ENCODE data around the gene ACP2.
A peak's percentile ranks its signal among the peaks of the same experiment; 100 is the strongest.

Gene ACP2

GRCh38 chr11:47260366-47260765, 11.8 kb upstream of the ACP2 start:
- no peak for DNase-seq (ENCODE audit: low spot score)
- TF ChIP-seq, protein P1, sequence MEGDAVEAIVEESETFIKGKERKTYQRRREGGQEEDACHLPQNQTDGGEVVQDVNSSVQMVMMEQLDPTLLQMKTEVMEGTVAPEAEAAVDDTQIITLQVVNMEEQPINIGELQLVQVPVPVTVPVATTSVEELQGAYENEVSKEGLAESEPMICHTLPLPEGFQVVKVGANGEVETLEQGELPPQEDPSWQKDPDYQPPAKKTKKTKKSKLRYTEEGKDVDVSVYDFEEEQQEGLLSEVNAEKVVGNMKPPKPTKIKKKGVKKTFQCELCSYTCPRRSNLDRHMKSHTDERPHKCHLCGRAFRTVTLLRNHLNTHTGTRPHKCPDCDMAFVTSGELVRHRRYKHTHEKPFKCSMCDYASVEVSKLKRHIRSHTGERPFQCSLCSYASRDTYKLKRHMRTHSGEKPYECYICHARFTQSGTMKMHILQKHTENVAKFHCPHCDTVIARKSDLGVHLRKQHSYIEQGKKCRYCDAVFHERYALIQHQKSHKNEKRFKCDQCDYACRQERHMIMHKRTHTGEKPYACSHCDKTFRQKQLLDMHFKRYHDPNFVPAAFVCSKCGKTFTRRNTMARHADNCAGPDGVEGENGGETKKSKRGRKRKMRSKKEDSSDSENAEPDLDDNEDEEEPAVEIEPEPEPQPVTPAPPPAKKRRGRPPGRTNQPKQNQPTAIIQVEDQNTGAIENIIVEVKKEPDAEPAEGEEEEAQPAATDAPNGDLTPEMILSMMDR (IDR thresholded peaks at IDR 0.05; ENCODE audit: borderline replicate concordance, control extremely low read depth, extremely low read depth, insufficient read depth, missing control alignments), result no peak
- in situ Hi-C loops (cut with MboI; ENCODE audit: low sequenced_read_pairs, unreplicated experiment), result loop anchor here (10.0 kb wide), 1 partner anchor 76 kb away; the partner anchor contains the start of gene PACSIN3

DNA sequence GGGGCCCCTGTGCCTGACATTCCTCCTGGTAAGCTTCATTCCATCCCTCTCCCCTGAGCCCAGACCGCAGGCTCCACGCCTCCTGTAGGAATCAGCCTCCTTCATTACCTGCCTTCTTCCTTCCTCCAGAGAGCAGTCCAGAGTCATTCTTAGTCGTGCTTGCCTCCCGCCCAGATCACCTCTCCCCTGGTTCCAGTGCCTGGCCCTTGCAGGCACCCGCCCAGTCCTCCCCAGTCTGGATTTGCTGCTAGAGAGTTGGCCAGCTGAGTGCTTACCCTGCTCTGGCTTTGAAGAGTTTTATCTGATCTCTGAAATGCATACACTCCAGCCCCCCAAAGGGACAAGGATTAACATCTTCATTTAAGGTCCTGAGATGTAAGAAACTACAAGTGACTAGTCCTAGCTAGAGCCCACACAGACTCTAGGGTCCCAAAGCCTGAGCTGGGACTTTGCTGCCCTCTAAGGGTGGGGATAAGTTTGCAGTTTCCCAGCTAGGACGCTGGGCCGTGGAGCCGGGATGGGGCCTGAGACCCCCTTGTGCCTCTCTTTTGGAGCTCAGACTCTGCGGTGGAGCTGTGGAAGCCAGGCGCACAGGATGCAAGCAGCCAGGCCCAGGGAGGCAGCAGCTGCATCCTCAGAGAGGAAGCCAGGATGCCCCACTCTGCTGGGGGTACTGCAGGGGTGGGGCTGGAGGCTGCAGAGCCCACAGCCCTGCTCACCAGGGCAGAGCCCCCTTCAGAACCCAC, 10.8 kb upstream of the ACP2 start:
- DNase-seq (ENCODE audit: low spot score), result peak; percentile 77
- TF ChIP-seq, protein P1 (IDR thresholded peaks at IDR 0.05; ENCODE audit: borderline replicate concordance, control extremely low read depth, extremely low read depth, insufficient read depth, missing control alignments), result peak; percentile 37
- in situ Hi-C loops (cut with MboI; ENCODE audit: low sequenced_read_pairs, unreplicated experiment), result no loop called here

DNA sequence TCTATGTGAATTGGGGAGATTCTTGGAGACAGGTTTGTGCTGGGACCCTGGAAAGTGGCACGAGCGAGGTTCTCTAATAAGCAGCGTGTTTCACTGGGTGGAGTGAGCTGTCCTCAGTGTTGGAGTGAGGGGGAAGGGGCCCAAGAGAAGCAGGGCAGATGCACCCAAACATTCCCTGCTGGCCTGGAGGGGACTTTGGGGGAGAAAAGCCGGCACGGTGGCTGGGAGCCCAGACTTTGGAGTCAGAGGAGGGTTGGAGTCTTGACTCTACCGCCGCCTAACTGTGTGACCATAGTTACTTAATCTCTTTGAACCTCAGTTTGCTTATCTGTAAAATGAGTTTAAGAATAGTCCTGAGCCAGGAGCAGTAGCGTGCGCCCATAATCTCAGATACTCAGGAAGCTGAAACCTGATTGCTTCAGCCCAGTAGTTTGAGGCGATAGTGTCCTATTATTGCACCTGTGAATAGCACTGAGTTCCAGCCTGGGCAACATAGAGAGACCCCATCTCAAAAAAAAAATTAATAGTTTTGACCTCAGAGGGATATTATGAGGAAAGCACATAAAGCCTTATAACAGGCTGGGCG, 9.8 kb upstream of the ACP2 start:
- TF ChIP-seq, protein P1 (IDR thresholded peaks at IDR 0.05; ENCODE audit: borderline replicate concordance, control extremely low read depth, extremely low read depth, insufficient read depth, missing control alignments), result no peak
- in situ Hi-C loops (cut with MboI; ENCODE audit: low sequenced_read_pairs, unreplicated experiment), result no loop called here
- no peak for DNase-seq (ENCODE audit: low spot score)

DNA sequence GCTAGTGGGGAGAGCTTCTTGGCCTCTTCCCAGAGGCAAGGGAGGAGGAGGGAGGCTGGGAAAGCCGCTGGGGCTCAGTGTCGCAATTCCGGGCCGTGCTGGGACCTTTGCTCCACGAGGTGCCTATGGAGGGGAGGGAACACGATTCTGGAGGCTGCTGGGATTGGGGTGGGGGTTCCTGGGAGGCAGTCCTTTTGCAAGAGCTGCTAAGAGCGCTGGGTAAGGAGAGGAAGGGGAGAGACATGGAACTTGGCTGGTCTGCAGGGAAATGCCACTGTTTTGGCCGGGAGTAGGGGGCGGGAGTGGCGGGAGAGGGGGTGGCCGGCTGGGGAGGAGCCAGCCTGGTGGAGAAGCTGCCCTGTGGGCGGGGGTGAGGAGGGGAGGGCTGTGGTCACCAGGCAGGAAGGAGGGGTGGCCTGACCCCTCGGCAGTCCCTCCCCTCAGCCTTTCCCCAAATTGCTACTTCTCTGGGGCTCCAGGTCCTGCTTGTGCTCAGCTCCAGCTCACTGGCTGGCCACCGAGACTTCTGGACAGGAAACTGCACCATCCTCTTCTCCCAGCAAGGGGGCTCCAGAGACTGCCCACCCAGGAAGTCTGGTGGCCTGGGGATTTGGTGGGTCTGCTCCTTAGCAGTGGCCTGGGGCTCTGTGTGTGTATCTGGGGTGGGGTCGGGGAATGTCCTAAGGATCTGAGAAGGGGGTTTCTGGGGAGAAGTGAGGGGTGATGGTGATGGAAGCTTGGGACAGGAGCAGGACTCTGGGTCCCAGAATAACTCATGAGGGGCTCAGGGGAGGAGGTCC, 9.1 kb upstream of the ACP2 start, which contains the start of gene NR1H3:
Gene NR1H3 (plus strand): TSS at position 480 of the 800 bp plus-strand sequence. CDS start 1,221 bp downstream, outside the sequence.
- in situ Hi-C loops (cut with MboI; ENCODE audit: low sequenced_read_pairs, unreplicated experiment), result no loop called here
- peak; percentile 66 for DNase-seq (ENCODE audit: low spot score)
- TF ChIP-seq, protein P1 (IDR thresholded peaks at IDR 0.05; ENCODE audit: borderline replicate concordance, control extremely low read depth, extremely low read depth, insufficient read depth, missing control alignments), result no peak

DNA sequence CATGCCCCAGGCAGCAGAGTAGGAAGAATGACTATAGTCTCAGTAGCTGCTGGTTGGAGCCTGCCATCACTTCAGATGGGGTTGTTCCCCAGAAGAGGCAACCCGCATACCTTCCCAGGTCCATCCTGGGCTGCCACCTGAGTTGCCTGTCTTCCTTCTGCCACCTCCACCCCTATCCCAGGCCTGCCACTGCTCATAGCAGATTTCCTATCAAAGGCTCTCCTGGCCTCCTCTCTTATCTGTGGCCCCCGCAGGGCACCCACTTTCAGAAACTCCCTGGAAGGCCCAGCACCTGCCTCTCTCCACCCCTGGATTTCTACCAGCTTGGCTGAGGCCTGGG, 8.5 kb upstream of the ACP2 start:
- no peak for DNase-seq (ENCODE audit: low spot score)
- in situ Hi-C loops (cut with MboI; ENCODE audit: low sequenced_read_pairs, unreplicated experiment), result no loop called here
- TF ChIP-seq, protein P1 (IDR thresholded peaks at IDR 0.05; ENCODE audit: borderline replicate concordance, control extremely low read depth, extremely low read depth, insufficient read depth, missing control alignments), result no peak

DNA sequence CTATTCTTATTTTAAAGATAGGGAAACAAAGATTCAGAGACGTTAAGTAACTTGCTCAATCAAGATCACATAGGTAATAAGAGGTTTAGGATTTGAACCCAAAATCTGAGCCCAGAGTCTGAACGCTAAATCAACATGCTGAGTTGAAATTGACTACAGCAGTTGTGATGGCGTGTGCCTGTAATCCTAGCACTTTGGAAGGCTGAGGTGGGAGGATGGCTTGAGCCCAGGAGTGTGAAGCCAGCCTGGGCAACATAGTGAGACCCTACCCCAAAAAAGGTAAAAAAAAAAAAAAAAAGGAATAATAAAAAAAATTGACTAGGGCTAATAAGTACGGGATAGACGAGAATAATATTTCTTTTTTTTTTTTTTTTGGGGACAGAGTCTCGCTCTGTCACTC, 7.8 kb upstream of the ACP2 start:
- in situ Hi-C loops (cut with MboI; ENCODE audit: low sequenced_read_pairs, unreplicated experiment), result no loop called here
- DNase-seq (ENCODE audit: low spot score), result no peak
- TF ChIP-seq, protein P1 (IDR thresholded peaks at IDR 0.05; ENCODE audit: borderline replicate concordance, control extremely low read depth, extremely low read depth, insufficient read depth, missing control alignments), result no peak

Measured in GM13976 (cell line).